SK-N-SH (cell line): Measurements from ENCODE around the gene IDI2. TPM values are rescaled to one million over a fixed set of nuclear protein-coding genes. Genes with fewer than 3 reads are reported as not detected.
A peak's percentile ranks its signal among the peaks of the same experiment; 100 is the strongest.

ENCODE experiments used
- CTCF ChIA-PET: fragments of 300-600, 350-600 bp; formaldehyde crosslinking; extraction: SDS; loops from one replicate; lab custom pipeline; 2021; lab: Yijun Ruan, JAX
- POLR2A ChIA-PET: fragments of 350-600 bp; sonication (Branson Sonifier 250); formaldehyde crosslinking; extraction: SDS; loops from one replicate; lab custom pipeline; 2020; ENCODE audit warnings: antibody characterized with exemption, inconsistent platforms; lab: Yijun Ruan, JAX
- DNase-seq: peaks from one replicate; pipeline ENCODE4 v3.0.0; 2012
- H2AFZ ChIP-seq: fragments of 200-600 bp; sonication (generic); 2 replicates; pipeline ENCODE4 v1.8.1; 2016; ENCODE audit warnings: antibody characterized with exemption, mild to moderate bottlenecking, low read depth
- H3F3A ChIP-seq: fragments of 200-600 bp; sonication (generic); replicated peaks from 2 replicates; pipeline ENCODE3; 2016; ENCODE audit warnings: antibody characterized with exemption, mild to moderate bottlenecking; ENCODE audit not compliant: insufficient read depth
- H3K27ac ChIP-seq, 2 experiments: fragments of 200-500 bp in 1 of 2; fragments of 200-600 bp in 1 of 2; sonication (Bioruptor generic) in 1 of 2; sonication (generic), shearing (Covaris generic) in 1 of 2; 2 replicates each; pipeline versions ENCODE4 v1.5.1 to v1.6.1; 2014 to 2016; ENCODE audit warnings: low read depth in 2 of 2, inconsistent platforms in 1 of 2, low read length in 1 of 2, mild to moderate bottlenecking in 1 of 2, mixed read lengths in 1 of 2
- H3K27me3 ChIP-seq: fragments of 200-600 bp; sonication (generic), shearing (Covaris generic); 2 replicates; pipeline ENCODE4 v1.6.1; 2016; ENCODE audit warnings: mixed run types; ENCODE audit not compliant: insufficient read depth
- H3K36me3 ChIP-seq, 2 experiments: fragments of 200-500 bp in 1 of 2; fragments of 200-600 bp in 1 of 2; sonication (Bioruptor generic) in 1 of 2; sonication (generic) in 1 of 2; replicated peaks in 1 of 2; 2 replicates each; pipeline versions ENCODE3 to v1.5.1; 2014 to 2016; ENCODE audit warnings: low read length in 1 of 2, mild to moderate bottlenecking in 1 of 2; ENCODE audit not compliant: insufficient read depth in 2 of 2, control insufficient read depth in 1 of 2
- H3K4me1 ChIP-seq, 2 experiments: fragments of 200-500 bp in 1 of 2; fragments of 200-600 bp in 1 of 2; sonication (Bioruptor generic) in 1 of 2; sonication (generic), shearing (Covaris generic) in 1 of 2; 2 replicates each; pipeline versions ENCODE4 v1.5.1 to v1.6.1; 2014 to 2016; ENCODE audit warnings: low read depth in 1 of 2, low read length in 1 of 2, mixed run types in 1 of 2; ENCODE audit not compliant: insufficient read depth in 2 of 2, control insufficient read depth in 1 of 2
- H3K4me2 ChIP-seq: fragments of 200-600 bp; sonication (generic), shearing (Covaris generic); 2 replicates; pipeline ENCODE4 v1.6.1; 2017; ENCODE audit warnings: mixed run types
- H3K4me3 ChIP-seq, 2 experiments: fragments of 200-500 bp in 1 of 2; fragments of 200-600 bp in 1 of 2; sonication (Bioruptor generic) in 1 of 2; sonication (generic), shearing (Covaris generic) in 1 of 2; 2 replicates each; pipeline versions ENCODE4 v1.5.1 to v1.8.1; 2014 to 2016; ENCODE audit warnings: low read depth in 2 of 2, inconsistent platforms in 1 of 2, low read length in 1 of 2, mild to moderate bottlenecking in 1 of 2, mixed read lengths in 1 of 2, moderate library complexity in 1 of 2
- H3K79me2 ChIP-seq: fragments of 200-600 bp; sonication (generic); 2 replicates; pipeline ENCODE4 v1.8.1; 2017; ENCODE audit warnings: mild to moderate bottlenecking; ENCODE audit not compliant: insufficient read depth
- H3K9ac ChIP-seq: fragments of 200-600 bp; sonication (generic); 2 replicates; pipeline ENCODE4 v1.6.1; 2017; ENCODE audit warnings: mixed run types
- H3K9me2 ChIP-seq: fragments of 200-600 bp; sonication (generic); 2 replicates; pipeline ENCODE4 v1.6.1; 2017; ENCODE audit warnings: mixed run types
- H3K9me3 ChIP-seq: fragments of 200-600 bp; sonication (generic); 2 replicates; pipeline ENCODE4 v1.6.1; 2017; ENCODE audit warnings: mixed run types, mild to moderate bottlenecking, moderate library complexity
- H4K20me1 ChIP-seq: fragments of 200-600 bp; sonication (generic); 2 replicates; pipeline ENCODE4 v1.6.1; 2017; ENCODE audit warnings: mild to moderate bottlenecking, mixed run types; ENCODE audit not compliant: insufficient read depth
- FOSL2 ChIP-seq: IDR thresholded peaks from 2 replicates; pipeline ENCODE4 v1.4.0; 2012; ENCODE audit warnings: low read depth, mild to moderate bottlenecking, moderate library complexity, borderline replicate concordance
- JUND ChIP-seq: IDR thresholded peaks from 2 replicates; pipeline ENCODE4 v1.4.0; 2012
- SIN3A ChIP-seq: IDR thresholded peaks from 2 replicates; pipeline ENCODE4 v1.6.1; 2012; ENCODE audit warnings: low read depth, mild to moderate bottlenecking, low read length, moderate library complexity, borderline replicate concordance
- TCF12 ChIP-seq: IDR thresholded peaks from 2 replicates; pipeline ENCODE4 v1.4.0; 2012
- YY1 ChIP-seq: IDR thresholded peaks from 2 replicates; pipeline ENCODE4 v1.4.0; 2012; ENCODE audit warnings: low read depth, mild to moderate bottlenecking
- ZBTB33 ChIP-seq: IDR thresholded peaks from 2 replicates; pipeline ENCODE4 v1.4.0; 2012; ENCODE audit warnings: low read depth, borderline replicate concordance
- WGBS: methylation state at CpG from one replicate; pipeline ENCODE4 v1.1.6; 2017; ENCODE audit warnings: low lambda C conversion rate; 5-methylcytosine and 5-hydroxymethylcytosine counted together
- polyA plus RNA-seq, 3 experiments: library from polyadenylated mRNA; depleted of rRNA; stranded (reverse); fragments of >200 nt; gene quantifications; 2 replicates each; pipeline ENCODE4 v1.2.3, GENCODE V29; 2012

Gene IDI2
- polyA plus RNA-seq, 1 of the 3 experiments (the other 2 are of a cell fraction): not detected

DNA sequence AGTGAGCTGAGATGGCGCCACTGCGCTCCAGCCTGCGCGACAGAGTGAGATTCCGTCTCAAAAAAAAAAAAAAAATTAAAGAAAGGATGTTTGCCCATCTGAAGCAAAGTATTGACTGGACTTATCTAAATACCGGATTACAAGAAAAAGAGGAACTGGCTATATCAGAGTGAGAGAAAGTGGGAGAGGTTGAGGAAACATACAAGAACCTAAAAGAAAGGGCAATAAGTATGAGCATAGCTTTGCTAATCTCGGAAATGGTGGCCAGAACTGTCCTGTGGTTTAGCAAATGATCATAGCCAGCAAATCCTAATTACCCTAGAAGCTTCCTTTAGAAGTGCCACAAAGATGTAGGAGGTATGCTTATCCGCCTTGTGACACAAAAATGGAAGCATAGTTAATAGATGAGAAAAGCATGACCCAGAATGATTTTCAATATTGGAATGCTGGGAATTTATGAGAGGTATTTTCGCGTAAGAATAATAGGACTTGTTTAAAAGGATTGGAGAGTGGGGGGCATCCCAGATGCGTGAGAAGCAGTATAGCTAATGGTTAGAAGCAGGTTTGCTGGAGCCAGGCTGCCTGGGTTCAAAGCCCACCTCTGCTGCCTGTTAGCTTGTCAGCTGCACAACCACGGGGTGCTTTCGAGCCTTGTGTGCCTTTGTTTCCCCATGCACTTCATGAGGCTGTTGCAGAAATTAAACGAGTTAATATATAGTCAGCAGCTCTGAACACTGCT is 38.6 kb downstream of the IDI2 start:
- H3K4me2 ChIP-seq: peak overlapping the region; percentile 86
- TF ChIP-seq FOSL2 (peak; percentile 51; the same call in 1 of the 2 replicates), TCF12 (0 out of 2 replicates have a peak, but pooled peaks have one; percentile 22), SIN3A (no peak), YY1 (peak; percentile 14; the same call in 1 of the 2 replicates), JUND (0 out of 2 replicates have a peak, but pooled peaks have one; percentile 38), ZBTB33 (no peak)
- peaks cover 13 to 14% of the 10 kb centered on the region in 2 experiments; a peak in 2 of 4 replicates for H3K4me1 ChIP-seq
- no peak for DNase-seq
- H3F3A ChIP-seq: peaks cover 16% of the 10 kb centered on the region
- POLR2A ChIA-PET: interaction anchor here (0.6 to 2.7 kb wide), 2 partner anchors 13 to 88 kb away, joined by 3 to 6 read pairs; no protein-coding TSS in a partner anchor
- H3K36me3 ChIP-seq: peaks cover 9 to 14% of the 10 kb centered on the region in 2 experiments
- H4K20me1 ChIP-seq: peaks cover 29% of the 10 kb centered on the region
- H3K79me2 ChIP-seq: peaks cover 56% of the 10 kb centered on the region
- CTCF ChIA-PET: interaction anchor here (1.0 to 1.2 kb wide), 2 partner anchors 13 to 16 kb away, joined by 3 to 4 read pairs; no protein-coding TSS in a partner anchor
- H3K27ac ChIP-seq: peak overlapping the region; percentile 89; a peak in 3 of 4 replicates
- H3K9me3 ChIP-seq: no peaks in the 10 kb centered on the region
- H2AFZ ChIP-seq: no peak overlapping the region
- 61% methylated on average over 14 of the region's 14 CpGs for WGBS
- no peaks in the 10 kb centered on the region for H3K27me3 ChIP-seq
- peak overlapping the region; percentile 99 for H3K9ac ChIP-seq
- no peaks in the 10 kb centered on the region for H3K9me2 ChIP-seq
- peak overlapping the region; percentile 99 to 100 for H3K4me3 ChIP-seq

- Histone ChIP-seq H3K9me2 (no peaks in the 10 kb centered on the region), H3K9me3 (no peaks in the 10 kb centered on the region), H3K4me1 (peaks cover 13 to 14% of the 10 kb centered on the region in 2 experiments; a peak in 2 of 4 replicates), H3K27ac (peak overlapping the region in 1 of 2 experiments; percentile 89; a peak in 2 of 4 replicates), H3K79me2 (peaks cover 52% of the 10 kb centered on the region), H2AFZ (no peak overlapping the region), H3K4me3 (no peak overlapping the region), H3K27me3 (no peaks in the 10 kb centered on the region), H4K20me1 (peaks cover 23% of the 10 kb centered on the region), H3K36me3 (peaks cover 7 to 14% of the 10 kb centered on the region in 2 experiments), H3F3A (peaks cover 16% of the 10 kb centered on the region), H3K4me2 (peak overlapping the region; percentile 86; the same call in 1 of the 2 replicates), H3K9ac (no peak overlapping the region; the same call in 1 of the 2 replicates)
- CTCF ChIA-PET: interaction anchor here (1.0 to 1.2 kb wide), 2 partner anchors 13 to 15 kb away, joined by 3 to 4 read pairs; no protein-coding TSS in a partner anchor
- DNase-seq: no peak
- POLR2A ChIA-PET: interaction anchor here (2.7 kb wide), 1 partner anchor 12 kb away, joined by 6 read pairs; no protein-coding TSS in a partner anchor
- WGBS: 85% methylated on average over 7 of the region's 7 CpGs
- TF ChIP-seq FOSL2: peak; percentile 39; the same call in 1 of the 2 replicates
- no peak; the same call in 1 of the 2 replicates for TF ChIP-seq TCF12
Measured at GRCh38 chr10:986137-986825, 39.4 kb downstream of the IDI2 start.
